Body of pancreas (tissue), 4 donors: ENCODE data around the gene DDX10. TPM values are rescaled to one million over a fixed set of nuclear protein-coding genes. Genes with fewer than 3 reads are reported as not detected.

Experiments
- ATAC-seq: fragments of 150-250 bp; one replicate; pipeline ENCODE4 v1.9.1; 2016
- DNase-seq, 4 donors: peaks; one replicate each; pipeline ENCODE4 v3.0.0-alpha.2; 2019
- H3K27ac ChIP-seq, 4 donors: fragments of 200-600 bp; sonication (generic); 1 replicate in 3 of 4; 2 replicates in 1 of 4; pipeline versions ENCODE4 v1.5.1 to v1.6.1; 2016 to 2019; ENCODE audit warnings: mild to moderate bottlenecking in 1 of 4, mixed read lengths in 1 of 4, moderate library complexity in 1 of 4
- H3K27me3 ChIP-seq, 2 donors: fragments of 200-600 bp; sonication (generic); one replicate each; pipeline ENCODE4 v1.6.0; 2016; ENCODE audit warnings: mild to moderate bottlenecking in 1 of 2
- H3K36me3 ChIP-seq, 2 donors: fragments of 200-600 bp; sonication (generic); replicated peaks in 1 of 2; 2 replicates each; pipeline ENCODE4 v1.5.1; 2016; ENCODE audit warnings: low read depth in 2 of 2; ENCODE audit not compliant: insufficient read depth in 1 of 2
- H3K4me1 ChIP-seq: fragments of 200-600 bp; sonication (generic); one replicate; pipeline ENCODE4 v1.6.0; 2016
- H3K4me3 ChIP-seq, 2 donors: fragments of 200-600 bp; sonication (generic); 1 replicate in 1 of 2; 2 replicates in 1 of 2; pipeline ENCODE4 v1.5.1; 2016 to 2019
- H3K9me3 ChIP-seq, 3 donors: fragments of 200-600 bp; sonication (generic); 1 replicate in 2 of 3; 2 replicates in 1 of 3; pipeline ENCODE4 v1.5.1; 2016
- CTCF ChIP-seq, 7 experiments: fragments of 450-650 bp in 4 of 7; fragments of 200-600 bp in 3 of 7; sonication (generic) in 3 of 7; IDR thresholded peaks; one replicate each; pipeline ENCODE4 v1.5.1; 2016 to 2019; ENCODE audit warnings: antibody characterized with exemption in 7 of 7
- POLR2A ChIP-seq, 3 donors: fragments of 450-650 bp; IDR thresholded peaks; one replicate each; pipeline ENCODE4 v1.6.1; 2016; ENCODE audit warnings: antibody characterized with exemption in 3 of 3, mild to moderate bottlenecking in 2 of 3
- WGBS, 2 donors: methylation state at CpG; one replicate each; pipeline ENCODE4 v1.1.5; 2017; 5-methylcytosine and 5-hydroxymethylcytosine counted together
- intact Hi-C: fragments of 100-400 bp; cut with DNase I; formaldehyde crosslinking; loops from one replicate; pipeline ENCODE4 v1.15.1; 2023
- total RNA-seq, 2 donors: library from RNA; depleted of rRNA; stranded (reverse); fragments of >200 nt; gene quantifications; one replicate each; pipeline ENCODE4 v1.1.0, GENCODE V29; 2016

DDX10 gene
- total RNA-seq, 2 donors from 2014 or later, result 11.7 to 18.5 TPM

GRCh38 chr11:108788565-108789199 lies 123.8 kb downstream of the DDX10 start:
- Histone ChIP-seq H3K27me3 (no peaks in the 10 kb centered on the region), H3K4me1 (peaks cover 1% of the 10 kb centered on the region), H3K27ac (no peak overlapping the region), H3K9me3 (no peaks in the 10 kb centered on the region), H3K36me3 (no peaks in the 10 kb centered on the region), H3K4me3 (no peak overlapping the region)
- ATAC-seq (no peak), DNase-seq (peak in 2 of 4 donors; percentile 8 to 13)
- 70 to 71% methylated on average over 4 of the region's 5 CpGs for WGBS, 2 donors
- intact Hi-C loops, result no loop called here
- TF ChIP-seq POLR2A (IDR thresholded peaks at IDR 0.05) (no peak), CTCF (IDR thresholded peaks at IDR 0.05) (peak in 5 of 7 experiments; percentile 7 to 42 (median 40))

GRCh38 chr11:108790501-108791299 lies 125.8 kb downstream of the DDX10 start:
- Histone ChIP-seq H3K9me3 (no peaks in the 10 kb centered on the region), H3K36me3 (no peaks in the 10 kb centered on the region), H3K27me3 (no peaks in the 10 kb centered on the region), H3K4me1 (peaks cover 3% of the 10 kb centered on the region), H3K27ac (no peak overlapping the region), H3K4me3 (no peak overlapping the region)
- TF ChIP-seq POLR2A (IDR thresholded peaks at IDR 0.05) (no peak), CTCF (IDR thresholded peaks at IDR 0.05) (no peak)
- WGBS, 2 donors, result 65 to 79% methylated on average over 5 of the region's 5 CpGs
- no peak for DNase-seq
- intact Hi-C loops, result no loop called here
- ATAC-seq, result no peak

GRCh38 chr11:108793138-108793537 lies 128.3 kb downstream of the DDX10 start:
- intact Hi-C loops, result no loop called here
- 65 to 73% methylated on average over 2 of the region's 2 CpGs for WGBS, 2 donors
- peaks cover 3% of the 10 kb centered on the region for H3K4me1 ChIP-seq

GRCh38 chr11:108793611-108794010 lies 128.7 kb downstream of the DDX10 start:
- WGBS, 2 donors, result 40 to 44% methylated on average over 2 of the region's 2 CpGs
- no peaks in the 10 kb centered on the region for H3K36me3 ChIP-seq
- no peak for TF ChIP-seq CTCF (IDR thresholded peaks at IDR 0.05)
- no peak for TF ChIP-seq POLR2A (IDR thresholded peaks at IDR 0.05)
- no peak for DNase-seq
- H3K27me3 ChIP-seq, result no peaks in the 10 kb centered on the region
- no peak for ATAC-seq
- H3K27ac ChIP-seq, result no peak overlapping the region
- no peaks in the 10 kb centered on the region for H3K9me3 ChIP-seq
- intact Hi-C loops, result no loop called here
- H3K4me3 ChIP-seq, result no peak overlapping the region
- H3K4me1 ChIP-seq, result peaks cover 3% of the 10 kb centered on the region

More at GRCh38 chr11:108793138-108793537, 128.3 kb downstream of the DDX10 start:
- Histone ChIP-seq H3K4me3 (no peak overlapping the region), H3K27ac (no peak overlapping the region), H3K9me3 (no peaks in the 10 kb centered on the region), H3K27me3 (no peaks in the 10 kb centered on the region), H3K36me3 (no peaks in the 10 kb centered on the region)
- ATAC-seq, result no peak
- TF ChIP-seq POLR2A (IDR thresholded peaks at IDR 0.05) (no peak), CTCF (IDR thresholded peaks at IDR 0.05) (no peak)
- DNase-seq, result no peak
